ENCODE data around the gene ATOH8. TPM values are rescaled to one million over a fixed set of nuclear protein-coding genes. Genes with fewer than 3 reads are reported as not detected.
A peak's percentile ranks its signal among the peaks of the same experiment; 100 is the strongest.

The ATOH8 gene
- polyA plus RNA-seq, 1 of the 3 experiments (the other 2 are of a cell fraction): 5.6 TPM

GRCh38 chr2:85790499-85791188 lies 36.9 kb downstream of the ATOH8 start:
- no peak for DNase-seq
- Histone ChIP-seq H3K36me3 (replicated peaks in 1 of 2; ENCODE audit: control insufficient read depth in 1 of 2, insufficient read depth in 2 of 2, low read length in 1 of 2) (no peaks in the 10 kb centered on the region), H4K20me1 (ENCODE audit: insufficient read depth) (no peaks in the 10 kb centered on the region), H3F3A (replicated peaks; ENCODE audit: insufficient read depth) (peaks cover 24% of the 10 kb centered on the region), H3K4me2 (no peak overlapping the region), H3K9me3 (no peaks in the 10 kb centered on the region), H3K9me2 (no peaks in the 10 kb centered on the region), H3K9ac (no peak overlapping the region), H3K27me3 (ENCODE audit: insufficient read depth) (no peaks in the 10 kb centered on the region), H3K4me3 (ENCODE audit: low read depth in 2 of 2, low read length in 1 of 2) (no peak overlapping the region), H3K27ac (ENCODE audit: low read depth in 2 of 2, low read length in 1 of 2) (no peak overlapping the region), H2AFZ (ENCODE audit: low read depth) (no peak overlapping the region), H3K79me2 (ENCODE audit: insufficient read depth) (peaks cover 13% of the 10 kb centered on the region; the same call in 1 of the 2 replicates), H3K4me1 (ENCODE audit: control insufficient read depth in 1 of 2, insufficient read depth in 2 of 2, low read depth in 1 of 2, low read length in 1 of 2) (peaks cover 17 to 30% of the 10 kb centered on the region in 2 experiments; a peak in 3 of 4 replicates)
- ChIA-PET CTCF (interaction anchor here (0.7 to 2.3 kb wide), 6 partner anchors 16 to 290 kb away, joined by 3 to 12 read pairs (median 4); no protein-coding TSS in a partner anchor), POLR2A (no interaction called here)
- WGBS (ENCODE audit: low lambda C conversion rate): 89% methylated on average over 12 of the region's 12 CpGs
- TF ChIP-seq RXRA (IDR thresholded peaks at IDR 0.05; ENCODE audit: borderline replicate concordance, low read depth) (no peak), YY1 (IDR thresholded peaks at IDR 0.05; ENCODE audit: low read depth) (no peak), TCF12 (IDR thresholded peaks at IDR 0.05) (no peak), JUND (IDR thresholded peaks at IDR 0.05) (no peak), EP300 (IDR thresholded peaks at IDR 0.05; ENCODE audit: borderline replicate concordance in 1 of 2, low read depth in 1 of 2, low read length in 1 of 2) (no peak), FOXM1 (IDR thresholded peaks at IDR 0.05; ENCODE audit: low read depth) (no peak)

GRCh38 chr2:85791704-85792565 lies 38.1 kb downstream of the ATOH8 start:
- H3K4me2 ChIP-seq: peak overlapping the region; percentile 28; the same call in 1 of the 2 replicates
- no peak overlapping the region for H2AFZ ChIP-seq (ENCODE audit: low read depth)
- peak overlapping the region in 1 of 2 experiments; percentile 46; a peak in 2 of 4 replicates for H3K27ac ChIP-seq (ENCODE audit: low read depth in 2 of 2, low read length in 1 of 2)
- CTCF ChIA-PET: interaction anchor here (1.2 to 2.2 kb wide), 4 partner anchors 22 to 63 kb away, joined by 4 to 5 read pairs (median 4); no protein-coding TSS in a partner anchor
- H3K4me1 ChIP-seq (ENCODE audit: control insufficient read depth in 1 of 2, insufficient read depth in 2 of 2, low read depth in 1 of 2, low read length in 1 of 2): peaks cover 26 to 41% of the 10 kb centered on the region in 2 experiments; a peak in 3 of 4 replicates
- POLR2A ChIA-PET: no interaction called here
- H4K20me1 ChIP-seq (ENCODE audit: insufficient read depth): no peaks in the 10 kb centered on the region
- WGBS (ENCODE audit: low lambda C conversion rate): 89% methylated on average over 22 of the region's 22 CpGs
- no peak for DNase-seq
- H3K9ac ChIP-seq: no peak overlapping the region
- H3K27me3 ChIP-seq (ENCODE audit: insufficient read depth): no peaks in the 10 kb centered on the region
- no peaks in the 10 kb centered on the region for H3K9me2 ChIP-seq
- no peaks in the 10 kb centered on the region for H3K9me3 ChIP-seq
- H3K4me3 ChIP-seq (ENCODE audit: low read depth in 2 of 2, low read length in 1 of 2): no peak overlapping the region
- no peaks in the 10 kb centered on the region for H3K36me3 ChIP-seq (replicated peaks in 1 of 2; ENCODE audit: control insufficient read depth in 1 of 2, insufficient read depth in 2 of 2, low read length in 1 of 2)
- H3F3A ChIP-seq (replicated peaks; ENCODE audit: insufficient read depth): peaks cover 31% of the 10 kb centered on the region
- peaks cover 5% of the 10 kb centered on the region; the same call in 1 of the 2 replicates for H3K79me2 ChIP-seq (ENCODE audit: insufficient read depth)
- TF ChIP-seq RCOR1 (IDR thresholded peaks at IDR 0.05; ENCODE audit: low read length): no peak
- no peak for TF ChIP-seq NFIC (IDR thresholded peaks at IDR 0.05; ENCODE audit: borderline replicate concordance)
- no peak for TF ChIP-seq FOXJ3 (CRISPR knock-in tag; IDR thresholded peaks at IDR 0.05)
- TF ChIP-seq RXRA (IDR thresholded peaks at IDR 0.05; ENCODE audit: borderline replicate concordance, low read depth): no peak
- TF ChIP-seq USF2 (IDR thresholded peaks at IDR 0.05; ENCODE audit: borderline replicate concordance, low read depth, low read length): no peak
- TF ChIP-seq MXI1 (IDR thresholded peaks at IDR 0.05; ENCODE audit: low read depth, low read length): no peak
- no peak for TF ChIP-seq EZH2phosphoT487 (IDR thresholded peaks at IDR 0.05; ENCODE audit: borderline replicate concordance, low read depth)
- no peak for TF ChIP-seq RAD21 (IDR thresholded peaks at IDR 0.05; ENCODE audit: low read length)
- TF ChIP-seq JUND (IDR thresholded peaks at IDR 0.05): no peak
- TF ChIP-seq YY1 (IDR thresholded peaks at IDR 0.05; ENCODE audit: low read depth): no peak
- TF ChIP-seq RFX5 (IDR thresholded peaks at IDR 0.05; ENCODE audit: low read length): no peak
- TF ChIP-seq SMC3 (IDR thresholded peaks at IDR 0.05; ENCODE audit: low read depth, low read length): no peak
- no peak for TF ChIP-seq SIN3A (IDR thresholded peaks at IDR 0.05; ENCODE audit: borderline replicate concordance, low read depth, low read length)
- TF ChIP-seq IRF3 (IDR thresholded peaks at IDR 0.05; ENCODE audit: low read depth, low read length): no peak
- no peak for TF ChIP-seq REST (IDR thresholded peaks at IDR 0.05; ENCODE audit: low read depth, low read length)
- no peak for TF ChIP-seq TEAD4 (IDR thresholded peaks at IDR 0.05; ENCODE audit: borderline replicate concordance, insufficient read depth)
- no peak for TF ChIP-seq TCF12 (IDR thresholded peaks at IDR 0.05)

Measured in SK-N-SH (cell line).